ENCODE data around the gene SKIL.
A peak's percentile ranks its signal among the peaks of the same experiment; 100 is the strongest.

SKIL gene

GRCh38 chr3:170350515-170351413 is 6.8 kb upstream of the SKIL start:
- no peak for DNase-seq

GRCh38 chr3:170352936-170353335 is 4.6 kb upstream of the SKIL start:
- DNase-seq: no peak

GRCh38 chr3:170353485-170353884 is 4.0 kb upstream of the SKIL start:
- DNase-seq: no peak

GRCh38 chr3:170354760-170355159 is 2.8 kb upstream of the SKIL start:
- no peak for DNase-seq

DNA sequence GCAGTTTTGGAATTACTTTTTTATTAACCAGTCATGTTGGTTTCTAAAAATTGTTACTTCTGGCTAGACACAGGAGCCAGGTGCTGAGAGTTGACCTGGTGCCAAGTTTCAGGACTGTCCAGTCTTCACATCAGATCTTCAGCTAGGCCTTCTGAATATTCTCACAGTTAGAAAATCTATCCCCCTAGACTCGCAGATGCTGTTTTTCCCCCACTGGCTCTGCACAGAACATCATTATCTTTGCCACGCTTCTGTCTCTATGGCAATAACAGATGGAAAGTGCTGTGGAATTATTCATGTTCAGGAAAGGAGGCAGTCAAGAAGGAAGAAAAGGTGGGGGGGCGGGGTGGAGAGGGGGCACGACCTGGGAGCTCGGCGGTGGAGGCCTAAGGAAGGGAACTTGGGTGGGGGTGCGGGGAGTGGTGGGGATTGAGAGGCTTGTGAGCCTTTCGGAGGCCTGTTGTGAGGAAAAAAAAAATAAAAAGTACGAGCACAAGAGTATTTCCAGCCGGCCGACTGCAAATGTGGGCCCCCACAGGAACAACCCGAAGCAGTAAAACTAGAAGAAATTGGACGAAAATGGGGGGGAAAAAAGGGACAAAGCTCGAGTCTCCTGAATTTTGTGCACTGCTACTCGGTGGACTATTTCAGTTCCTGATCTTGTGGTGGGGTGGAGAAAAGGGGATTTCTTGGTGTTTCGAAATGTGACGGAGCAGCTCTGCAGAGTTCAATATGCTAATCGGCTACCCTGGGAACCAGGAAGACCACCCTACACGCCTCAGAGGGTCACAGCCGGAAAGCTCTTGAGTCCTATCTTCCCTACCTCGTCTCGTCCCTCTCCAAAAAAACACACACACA is 1.5 kb upstream of the SKIL start:
- DNase-seq: peak; percentile 44

DNA sequence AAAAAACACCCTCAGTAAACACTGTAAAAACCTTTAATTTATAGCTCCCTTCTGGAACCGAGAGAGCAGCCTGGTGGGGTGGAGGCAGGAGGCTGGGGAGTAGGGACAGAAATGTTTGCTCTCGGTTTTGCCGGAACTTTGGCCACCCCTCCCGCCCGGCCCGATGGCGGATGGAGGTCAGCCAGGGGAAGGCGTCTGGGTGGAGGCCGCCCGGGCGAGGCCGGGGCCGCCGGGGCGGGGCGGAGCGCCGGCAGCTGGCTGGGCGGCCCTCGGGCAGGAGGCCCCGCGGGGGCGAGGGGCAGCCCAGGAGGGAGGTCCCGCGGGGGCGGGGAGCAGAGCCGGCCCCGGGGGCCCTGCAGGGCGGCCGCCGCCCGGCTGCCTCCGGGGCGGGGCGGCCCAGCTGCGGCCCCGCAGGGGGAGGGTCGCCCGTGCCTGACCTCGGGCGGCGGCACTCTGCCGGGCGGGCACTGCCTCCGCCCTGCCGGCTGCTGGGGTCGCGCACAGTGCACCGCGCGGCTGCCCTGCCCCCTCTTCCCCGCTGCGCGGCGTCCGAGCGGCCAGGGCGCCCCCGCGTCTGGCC is 829 bp upstream of the SKIL start:
- DNase-seq: peak; percentile 61

- DNase-seq: peak; percentile 82
These were observed 811 bp downstream of the SKIL start for GRCh38 chr3:170358042-170359010.

- DNase-seq: no peak
These were observed 1.7 kb downstream of the SKIL start for GRCh38 chr3:170359178-170359704.

GRCh38 chr3:170360466-170360865 is 3.0 kb downstream of the SKIL start:
- DNase-seq: no peak

- DNase-seq: no peak
These were observed 3.4 kb downstream of the SKIL start for GRCh38 chr3:170360916-170361315.

- no peak for DNase-seq
These were observed 4.2 kb downstream of the SKIL start for GRCh38 chr3:170361711-170362110.

- DNase-seq: no peak
These were observed 6.0 kb downstream of the SKIL start for GRCh38 chr3:170363471-170363994.

DNA sequence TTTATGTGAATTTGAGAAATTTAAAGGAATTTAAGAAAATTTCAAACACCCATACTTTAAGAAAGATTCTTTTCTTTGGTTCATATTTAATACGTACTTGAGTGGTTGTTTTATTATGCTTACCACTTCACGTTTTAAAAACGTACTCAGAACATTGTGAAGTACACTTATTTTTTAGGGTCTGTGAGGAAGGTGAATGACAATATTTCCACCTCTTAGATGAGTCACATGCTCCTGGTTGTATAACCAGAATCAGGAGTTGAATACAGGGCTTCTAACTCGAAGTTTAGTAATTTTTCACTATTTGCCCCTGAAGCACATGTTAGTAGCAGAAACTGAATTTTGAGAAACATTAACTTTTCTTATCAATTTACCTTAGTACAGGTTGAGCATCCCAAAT is 7.5 kb downstream of the SKIL start:
- DNase-seq: no peak

DNA sequence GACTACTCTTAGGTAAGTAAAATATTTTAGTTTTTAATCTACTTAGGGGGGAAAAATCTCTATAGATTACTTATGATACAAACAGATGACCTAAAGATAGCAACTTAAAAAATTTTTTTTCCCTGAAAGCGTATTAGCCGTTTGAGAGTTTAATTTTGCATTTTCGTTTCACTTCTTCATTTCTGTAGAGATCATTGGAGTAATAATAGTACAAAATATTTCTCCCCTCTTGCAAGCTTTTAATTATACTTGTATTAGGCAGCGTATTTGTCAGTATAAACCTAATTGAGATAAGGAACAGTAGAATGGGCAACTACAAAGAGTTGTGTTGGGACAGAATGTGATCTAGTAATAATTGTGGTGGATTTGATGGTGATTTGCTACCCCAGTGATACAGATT is 10.3 kb downstream of the SKIL start:
- DNase-seq: no peak

DNA sequence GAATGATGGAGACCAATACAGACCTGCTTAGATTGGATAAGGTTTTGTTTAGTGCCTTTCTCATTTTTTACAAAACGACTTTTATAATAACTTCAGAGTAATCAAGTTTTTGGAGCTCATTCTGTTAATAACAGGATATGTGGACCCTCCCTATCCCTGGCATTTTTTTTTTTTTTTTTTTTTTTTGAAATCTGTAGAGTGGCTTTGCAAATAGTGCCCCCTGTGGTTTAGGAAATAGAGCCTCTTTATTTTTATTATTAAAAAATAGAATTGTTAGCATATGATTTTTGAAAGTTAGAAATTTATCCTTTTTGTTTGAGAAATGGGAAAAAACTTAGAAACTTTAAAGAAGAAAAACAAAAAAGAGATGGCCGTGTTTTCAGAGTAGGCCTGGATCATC is 11.4 kb downstream of the SKIL start:
- DNase-seq: no peak

GRCh38 chr3:170372190-170372879 is 14.8 kb downstream of the SKIL start:
- DNase-seq: no peak

DNA sequence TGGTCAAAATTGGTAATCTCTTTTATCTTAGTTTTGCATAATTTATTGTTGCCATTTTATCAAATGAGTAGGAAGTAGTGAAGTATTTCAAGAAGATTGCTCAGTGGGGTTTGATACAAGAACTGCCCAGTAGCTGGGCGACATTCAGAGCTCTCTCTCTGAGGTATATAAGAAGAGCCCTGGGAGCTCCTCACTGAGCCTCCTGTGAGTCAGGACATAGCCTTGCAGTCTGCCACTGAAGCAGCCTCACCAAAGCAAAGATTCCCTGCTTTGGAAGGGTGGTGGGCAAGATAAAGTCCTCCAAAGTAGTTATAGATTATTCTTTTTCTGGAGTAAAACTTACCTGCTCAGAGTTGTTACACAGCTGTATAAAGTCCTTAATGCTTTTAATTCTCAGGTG is 26.1 kb downstream of the SKIL start:
- no peak for DNase-seq

DNA sequence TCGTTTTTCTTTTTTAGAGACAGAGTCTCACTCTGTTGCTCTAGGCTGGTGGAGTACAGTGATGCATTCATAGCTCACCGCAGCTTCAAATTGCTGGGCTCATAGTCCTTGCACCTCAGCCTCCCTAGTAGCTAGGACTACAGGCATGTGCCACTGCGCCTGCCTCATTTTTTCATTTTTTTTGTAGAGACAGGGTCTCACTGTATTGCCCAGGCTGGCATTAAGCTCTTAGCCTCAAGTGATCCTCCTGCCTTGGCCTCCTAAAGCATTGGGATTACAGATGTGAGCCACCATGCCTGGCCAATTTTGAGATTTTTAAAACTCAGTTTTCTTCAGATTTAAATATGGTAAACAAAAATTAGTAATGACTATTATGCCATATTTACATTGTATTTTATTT is 29.0 kb downstream of the SKIL start:
- DNase-seq: no peak

DNA sequence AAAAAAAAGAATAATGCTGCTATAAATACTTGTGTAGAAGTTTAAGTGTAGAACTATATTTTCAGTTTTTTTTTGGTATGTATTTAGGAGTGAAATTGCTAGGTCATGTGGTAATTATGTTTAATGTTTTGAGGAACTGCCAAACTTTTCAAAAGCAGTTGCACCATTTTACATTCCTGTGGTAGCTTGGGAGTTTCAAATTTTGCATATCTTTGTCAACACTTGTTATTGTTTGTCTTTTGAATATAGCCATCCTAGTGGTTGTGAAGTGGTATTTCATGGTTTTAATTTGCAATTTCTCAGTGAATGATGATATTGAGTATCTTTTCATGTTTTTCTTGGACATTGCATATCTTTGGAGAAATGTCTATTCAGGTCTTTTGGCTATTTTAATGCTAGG is 30.4 kb downstream of the SKIL start:
- DNase-seq: no peak

GRCh38 chr3:170391108-170391507 is 33.6 kb downstream of the SKIL start:
- no peak for DNase-seq

GRCh38 chr3:170397685-170398084 is 40.2 kb downstream of the SKIL start:
- no peak for DNase-seq

All from CD4-positive, alpha-beta T cell treated with Interleukin-21 for 1 hour (primary cell).